K562 (cell line): ENCODE measurements around the gene MBD5. TPM values are rescaled to one million over a fixed set of nuclear protein-coding genes. Genes with fewer than 3 reads are reported as not detected.

ENCODE experiments used
- ATAC-seq: fragments of 200-7000 bp; cut with Tn5 transposase; 3 replicates; pipeline ENCODE4 v1.9.1; 2020; ENCODE audit warnings: moderate library complexity
- BruUV-seq: library from RNA; stranded (reverse); fragments of 400-500 nt; replicated peaks from 2 replicates; lab custom pipeline; 2021; lab: Mats Ljungman, UMichigan
- CTCF ChIA-PET: fragments of 300-600 bp; formaldehyde crosslinking; extraction: SDS; loops from one replicate; lab custom pipeline; 2021; ENCODE audit warnings: low intra/inter-chr PET ratio; lab: Yijun Ruan, JAX
- POLR2A ChIA-PET: fragments of 300-600, 350-650 bp; sonication (Branson Sonifier 250); formaldehyde crosslinking; extraction: SDS; loops from one replicate; lab custom pipeline; 2021; ENCODE audit warnings: antibody characterized with exemption, inconsistent platforms; lab: Yijun Ruan, JAX
- DNase-seq, 4 experiments: peaks; one replicate each; pipeline versions ENCODE4 v3.0.0 to v3.0.0-alpha.2; 2011 to 2018; ENCODE audit warnings: low spot score in 3 of 4, mixed read lengths in 3 of 4; ENCODE audit errors: extremely low read depth in 1 of 4
- FAIRE-seq: peaks from 2 replicates; lab custom pipeline; 2011; peaks lifted over from hg19 to GRCh38; lab: Jason Lieb, UNC
- H2AFZ ChIP-seq: 2 replicates; pipeline ENCODE4 v1.6.0; 2011; ENCODE audit warnings: low read depth, low read length, control low read depth, inconsistent platforms
- H3K27ac ChIP-seq: fragments of 200-600 bp; 3 replicates; pipeline ENCODE4 v1.8.0; 2011; ENCODE audit warnings: low read depth, mild to moderate bottlenecking, control low read depth, inconsistent platforms, low read length, moderate library complexity, mixed read lengths; ENCODE audit errors: extremely low read depth
- H3K27me3 ChIP-seq, 2 experiments: fragments of 300-600 bp in 1 of 2; 2 replicates in 1 of 2; 3 replicates in 1 of 2; pipeline versions ENCODE4 v1.6.0 to v1.8.0; 2011; ENCODE audit warnings: inconsistent platforms in 2 of 2, low read length in 2 of 2, mild to moderate bottlenecking in 1 of 2, mixed read lengths in 1 of 2, moderate library complexity in 1 of 2; ENCODE audit not compliant: control insufficient read depth in 2 of 2, insufficient read depth in 2 of 2
- H3K36me3 ChIP-seq: fragments of 300-600 bp; 3 replicates; pipeline ENCODE4 v1.8.0; 2011; ENCODE audit warnings: mild to moderate bottlenecking, low read length, inconsistent platforms; ENCODE audit not compliant: control insufficient read depth, insufficient read depth
- H3K4me1 ChIP-seq, 2 experiments: fragments of 200-600 bp in 1 of 2; replicated peaks in 1 of 2; 2 replicates in 1 of 2; 3 replicates in 1 of 2; pipeline versions ENCODE4 v1.5.1 to v1.8.0; 2011; ENCODE audit warnings: inconsistent platforms in 2 of 2, low read length in 2 of 2, mild to moderate bottlenecking in 1 of 2, mixed read lengths in 1 of 2, moderate library complexity in 1 of 2; ENCODE audit not compliant: control insufficient read depth in 2 of 2, insufficient read depth in 2 of 2
- H3K4me2 ChIP-seq: 2 replicates; pipeline ENCODE4 v1.6.1; 2011; ENCODE audit warnings: low read length, control low read depth, inconsistent platforms, mixed read lengths; ENCODE audit not compliant: insufficient read depth
- H3K4me3 ChIP-seq: fragments of 200-600 bp; sonication (generic), shearing (Covaris generic); 2 replicates; pipeline ENCODE4 v1.5.1; 2016; ENCODE audit warnings: control low read depth, inconsistent platforms
- H3K79me2 ChIP-seq: fragments of 200-600 bp; 3 replicates; pipeline ENCODE4 v1.8.0; 2011; ENCODE audit warnings: low read length, inconsistent platforms; ENCODE audit not compliant: control insufficient read depth, insufficient read depth
- H3K9ac ChIP-seq, 2 experiments: 2 replicates each; pipeline versions ENCODE4 v1.6.0 to v1.6.1; 2011; ENCODE audit warnings: low read depth in 2 of 2, low read length in 2 of 2, control low read depth in 1 of 2, inconsistent platforms in 1 of 2, mild to moderate bottlenecking in 1 of 2, mixed read lengths in 1 of 2; ENCODE audit not compliant: insufficient read depth in 1 of 2
- H3K9me1 ChIP-seq: one replicate; pipeline ENCODE4 v1.6.0; 2011; ENCODE audit warnings: inconsistent platforms, mild to moderate bottlenecking, low read length, moderate library complexity; ENCODE audit not compliant: control insufficient read depth, insufficient read depth
- H3K9me3 ChIP-seq: replicated peaks from 2 replicates; pipeline ENCODE4 v1.5.1; 2011; ENCODE audit warnings: low read depth, low read length, inconsistent platforms; ENCODE audit not compliant: control insufficient read depth, insufficient read depth
- H4K20me1 ChIP-seq: replicated peaks from 2 replicates; pipeline ENCODE4 v1.6.1; 2011; ENCODE audit warnings: low read length, inconsistent platforms, mixed read lengths; ENCODE audit not compliant: control insufficient read depth, insufficient read depth
- BRF1 ChIP-seq: IDR thresholded peaks from 3 replicates; pipeline ENCODE4 v1.6.1; 2011; ENCODE audit warnings: borderline replicate concordance, mild to moderate bottlenecking; ENCODE audit not compliant: insufficient read length; ENCODE audit errors: extremely low read depth
- CBFA2T3 ChIP-seq: fragments of 450-650 bp; IDR thresholded peaks from 2 replicates; pipeline ENCODE4 v1.6.1; 2017
- CBX3 ChIP-seq, 2 experiments: IDR thresholded peaks; 1 replicate in 1 of 2; 2 replicates in 1 of 2; pipeline ENCODE4 v1.6.1; 2012; ENCODE audit warnings: inconsistent platforms in 2 of 2, low read length in 2 of 2, borderline replicate concordance in 1 of 2, control low read depth in 1 of 2
- MAZ ChIP-seq, 2 experiments: fragments of 450-650 bp in 1 of 2; sonication (generic) in 1 of 2; formaldehyde crosslinking; IDR thresholded peaks in 1 of 2; conservative IDR thresholded peaks in 1 of 2; 2 replicates each; pipeline versions ENCODE4 v1.4.0 to v1.5.0; 2020; ENCODE audit warnings: mild to moderate bottlenecking in 1 of 2, missing genetic modification reagents in 1 of 2
- MTA1 ChIP-seq: fragments of 450-650 bp; IDR thresholded peaks from 2 replicates; pipeline ENCODE4 v1.6.1; 2017; ENCODE audit warnings: borderline replicate concordance
- ZNF699 ChIP-seq: fragments of 250-450 bp; sonication (Bioruptor Pico); IDR thresholded peaks from 2 replicates; pipeline ENCODE4 v1.8.0; 2021; ENCODE audit warnings: mild to moderate bottlenecking, moderate library complexity; ENCODE audit not compliant: insufficient replicate concordance
- WGBS: fragments of 100-300 bp; shearing (Covaris generic); methylation state at CpG from one replicate; pipeline ENCODE4 v1.1.6; 2016; ENCODE audit warnings: low coverage, mixed read lengths; ENCODE audit not compliant: insufficient coverage; ENCODE audit errors: missing lambda C conversion rate; 5-methylcytosine and 5-hydroxymethylcytosine counted together
- in situ Hi-C: fragments of 300-500 bp; cut with MboI; formaldehyde crosslinking; loops from 4 replicates; pipeline ENCODE4 v1.15.0; 2018; ENCODE audit warnings: inconsistent platforms, mixed read lengths
- intact Hi-C: fragments of 100-400 bp; cut with micrococcal nuclease; formaldehyde crosslinking; loops from 2 replicates; pipeline ENCODE4 v1.14.2; 2022
- polyA plus RNA-seq, 8 experiments: library from polyadenylated mRNA; depleted of rRNA in 4 of 8; stranded (reverse) in 5 of 8; unstranded in 3 of 8; fragments of >200 nt; fragmentation: Nextera tagmentation in 2 of 8; fragmentation: Illumina TruSeq in 1 of 8; extraction: Ambion mirVana in 2 of 8; extraction: Trizol in 1 of 8; gene quantifications; 2 replicates each; pipeline versions ENCODE4 v1.2.1 to v1.2.3, GENCODE V29; 2011 to 2014; ENCODE audit warnings: inconsistent platforms in 1 of 8, missing spikeins in 1 of 8
- total RNA-seq, 7 experiments: library from RNA; depleted of rRNA in 6 of 7; stranded (reverse); fragments of >200 nt in 6 of 7; fragmentation: Illumina TruSeq in 2 of 7; extraction: Trizol in 2 of 7; gene quantifications; 2 replicates each; pipeline versions ENCODE4 v1.2.1 to v1.2.3, GENCODE V29; 2011 to 2021; ENCODE audit warnings: low replicate concordance in 1 of 7
- TF ChIP-seq, protein P1 (sequence below): fragments of 150-350 bp; conservative IDR thresholded peaks from 2 replicates; pipeline ENCODE4 v1.6.1; 2014; ENCODE audit warnings: low read length
- TF ChIP-seq, protein P2 (sequence below): sonication (generic); formaldehyde crosslinking; IDR thresholded peaks from 2 replicates; pipeline ENCODE4 v1.8.1; 2022; ENCODE audit warnings: missing genetic modification reagents
- TF ChIP-seq, protein P3 (sequence below): fragments of 250-450 bp; sonication (Bioruptor Pico); IDR thresholded peaks from 2 replicates; pipeline ENCODE4 v1.5.0; 2021; ENCODE audit warnings: mild to moderate bottlenecking, borderline replicate concordance

Gene MBD5
- total and polyA plus RNA-seq, 9 of the 15 experiments (the other 6 are each of a cell fraction or from before 2014, with no cell fraction given) = 3.4 to 14.5 (median 9.0) TPM

DNA sequence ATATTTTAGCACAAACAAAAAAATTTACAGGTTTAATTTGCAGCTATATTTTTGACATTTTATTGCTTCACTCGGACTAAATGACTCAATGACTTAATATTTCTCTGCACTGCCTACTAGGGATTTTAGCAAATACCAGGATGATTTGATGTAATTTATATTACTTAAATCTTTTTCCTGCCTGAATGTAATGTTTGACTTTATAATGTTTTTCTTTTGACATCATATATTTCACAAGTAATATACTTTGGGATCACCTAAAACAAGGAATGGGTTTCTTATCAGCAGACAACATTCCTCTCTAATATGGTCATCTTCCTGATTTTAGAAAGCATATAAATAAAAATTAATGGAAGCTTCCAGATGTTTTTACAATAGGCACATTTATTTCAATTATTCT lies 370.4 kb downstream of the MBD5 start:
- H3K4me2 ChIP-seq = no peak overlapping the region
- H3K79me2 ChIP-seq = no peaks in the 10 kb centered on the region
- no peaks in the 10 kb centered on the region for H3K27me3 ChIP-seq
- no peaks in the 10 kb centered on the region for H3K9me1 ChIP-seq
- ATAC-seq = no peak
- WGBS = 0% methylated on average over 1 of the region's 1 CpG
- H3K9me3 ChIP-seq = no peaks in the 10 kb centered on the region
- no peak overlapping the region for H3K9ac ChIP-seq
- BruUV-seq = no TSS peak
- POLR2A ChIA-PET = no interaction called here
- CTCF ChIA-PET = interaction anchor here (0.5 kb wide), 1 partner anchor 78 kb away, joined by 3 read pairs; no protein-coding TSS in a partner anchor
- H3K27ac ChIP-seq = no peak overlapping the region
- H3K4me3 ChIP-seq = no peak overlapping the region
- no peak for DNase-seq
- in situ Hi-C loops (no loop called here), intact Hi-C loops (no loop called here)
- H3K36me3 ChIP-seq = no peaks in the 10 kb centered on the region
- no peak overlapping the region for H2AFZ ChIP-seq
- no peak for FAIRE-seq
- no peaks in the 10 kb centered on the region for H3K4me1 ChIP-seq
- H4K20me1 ChIP-seq = no peaks in the 10 kb centered on the region
- no peak for TF ChIP-seq CBFA2T3

DNA sequence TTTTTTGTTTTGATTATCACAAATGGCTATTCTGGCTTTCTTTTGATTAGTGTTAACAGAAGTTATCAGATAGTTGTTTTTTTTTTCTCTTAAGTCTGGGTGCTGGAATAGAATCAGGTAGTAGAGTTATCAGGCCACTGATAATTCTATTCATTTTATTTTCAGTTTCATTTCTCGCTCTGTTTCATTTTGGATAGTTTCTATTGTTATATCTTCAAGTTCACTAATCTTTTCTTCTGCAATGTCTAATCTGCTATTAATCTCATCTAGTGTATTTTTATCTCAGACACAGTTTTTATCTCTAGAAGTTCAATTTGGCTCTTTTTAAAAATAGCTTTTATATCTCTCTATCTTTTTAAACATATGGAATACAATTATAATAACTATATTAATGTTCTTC lies 381.9 kb downstream of the MBD5 start:
- H3K9me1 ChIP-seq = no peaks in the 10 kb centered on the region
- BruUV-seq = no TSS peak
- H3K4me2 ChIP-seq = no peak overlapping the region
- intact Hi-C loops = no loop called here
- H3K79me2 ChIP-seq = no peaks in the 10 kb centered on the region
- no peak overlapping the region for H3K9ac ChIP-seq
- no peak overlapping the region for H2AFZ ChIP-seq
- H3K4me1 ChIP-seq = no peaks in the 10 kb centered on the region
- in situ Hi-C loops = no loop called here
- POLR2A ChIA-PET = no interaction called here
- FAIRE-seq (no peak), DNase-seq (no peak), ATAC-seq (no peak)
- no peaks in the 10 kb centered on the region for H4K20me1 ChIP-seq
- no peaks in the 10 kb centered on the region for H3K27me3 ChIP-seq
- H3K4me3 ChIP-seq = no peak overlapping the region
- CTCF ChIA-PET = no interaction called here
- no peaks in the 10 kb centered on the region for H3K36me3 ChIP-seq
- WGBS = 0% methylated on average over 1 of the region's 1 CpG
- H3K27ac ChIP-seq = no peak overlapping the region
- no peaks in the 10 kb centered on the region for H3K9me3 ChIP-seq
- TF ChIP-seq MAZ (CRISPR knock-in tag; conservative IDR thresholded peaks at IDR 0.05 in 1 of 2, IDR thresholded peaks at IDR 0.05 in 1 of 2) (no peak), CBX3 (IDR thresholded peaks at IDR 0.05; ENCODE audit: borderline replicate concordance in 1 of 2, low read length in 2 of 2) (no peak), ZNF699 (no peak), MTA1 (no peak), BRF1 (no peak)
- TF ChIP-seq, protein P1, sequence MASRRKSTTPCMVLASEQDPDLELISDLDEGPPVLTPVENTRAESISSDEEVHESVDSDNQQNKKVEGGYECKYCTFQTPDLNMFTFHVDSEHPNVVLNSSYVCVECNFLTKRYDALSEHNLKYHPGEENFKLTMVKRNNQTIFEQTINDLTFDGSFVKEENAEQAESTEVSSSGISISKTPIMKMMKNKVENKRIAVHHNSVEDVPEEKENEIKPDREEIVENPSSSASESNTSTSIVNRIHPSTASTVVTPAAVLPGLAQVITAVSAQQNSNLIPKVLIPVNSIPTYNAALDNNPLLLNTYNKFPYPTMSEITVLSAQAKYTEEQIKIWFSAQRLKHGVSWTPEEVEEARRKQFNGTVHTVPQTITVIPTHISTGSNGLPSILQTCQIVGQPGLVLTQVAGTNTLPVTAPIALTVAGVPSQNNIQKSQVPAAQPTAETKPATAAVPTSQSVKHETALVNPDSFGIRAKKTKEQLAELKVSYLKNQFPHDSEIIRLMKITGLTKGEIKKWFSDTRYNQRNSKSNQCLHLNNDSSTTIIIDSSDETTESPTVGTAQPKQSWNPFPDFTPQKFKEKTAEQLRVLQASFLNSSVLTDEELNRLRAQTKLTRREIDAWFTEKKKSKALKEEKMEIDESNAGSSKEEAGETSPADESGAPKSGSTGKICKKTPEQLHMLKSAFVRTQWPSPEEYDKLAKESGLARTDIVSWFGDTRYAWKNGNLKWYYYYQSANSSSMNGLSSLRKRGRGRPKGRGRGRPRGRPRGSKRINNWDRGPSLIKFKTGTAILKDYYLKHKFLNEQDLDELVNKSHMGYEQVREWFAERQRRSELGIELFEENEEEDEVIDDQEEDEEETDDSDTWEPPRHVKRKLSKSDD = no peak
- TF ChIP-seq, protein P2, sequence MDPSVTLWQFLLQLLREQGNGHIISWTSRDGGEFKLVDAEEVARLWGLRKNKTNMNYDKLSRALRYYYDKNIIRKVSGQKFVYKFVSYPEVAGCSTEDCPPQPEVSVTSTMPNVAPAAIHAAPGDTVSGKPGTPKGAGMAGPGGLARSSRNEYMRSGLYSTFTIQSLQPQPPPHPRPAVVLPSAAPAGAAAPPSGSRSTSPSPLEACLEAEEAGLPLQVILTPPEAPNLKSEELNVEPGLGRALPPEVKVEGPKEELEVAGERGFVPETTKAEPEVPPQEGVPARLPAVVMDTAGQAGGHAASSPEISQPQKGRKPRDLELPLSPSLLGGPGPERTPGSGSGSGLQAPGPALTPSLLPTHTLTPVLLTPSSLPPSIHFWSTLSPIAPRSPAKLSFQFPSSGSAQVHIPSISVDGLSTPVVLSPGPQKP = no peak
- TF ChIP-seq, protein P3, sequence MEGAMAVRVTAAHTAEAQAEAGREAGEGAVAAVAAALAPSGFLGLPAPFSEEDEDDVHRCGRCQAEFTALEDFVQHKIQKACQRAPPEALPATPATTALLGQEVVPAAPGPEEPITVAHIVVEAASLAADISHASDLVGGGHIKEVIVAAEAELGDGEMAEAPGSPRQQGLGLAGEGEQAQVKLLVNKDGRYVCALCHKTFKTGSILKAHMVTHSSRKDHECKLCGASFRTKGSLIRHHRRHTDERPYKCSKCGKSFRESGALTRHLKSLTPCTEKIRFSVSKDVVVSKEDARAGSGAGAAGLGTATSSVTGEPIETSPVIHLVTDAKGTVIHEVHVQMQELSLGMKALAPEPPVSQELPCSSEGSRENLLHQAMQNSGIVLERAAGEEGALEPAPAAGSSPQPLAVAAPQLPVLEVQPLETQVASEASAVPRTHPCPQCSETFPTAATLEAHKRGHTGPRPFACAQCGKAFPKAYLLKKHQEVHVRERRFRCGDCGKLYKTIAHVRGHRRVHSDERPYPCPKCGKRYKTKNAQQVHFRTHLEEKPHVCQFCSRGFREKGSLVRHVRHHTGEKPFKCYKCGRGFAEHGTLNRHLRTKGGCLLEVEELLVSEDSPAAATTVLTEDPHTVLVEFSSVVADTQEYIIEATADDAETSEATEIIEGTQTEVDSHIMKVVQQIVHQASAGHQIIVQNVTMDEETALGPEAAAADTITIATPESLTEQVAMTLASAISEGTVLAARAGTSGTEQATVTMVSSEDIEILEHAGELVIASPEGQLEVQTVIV = no peak
